ENCODE measurements around the gene GRM8. TPM values are rescaled to one million over a fixed set of nuclear protein-coding genes. Genes with fewer than 3 reads are reported as not detected.

The GRM8 gene
- total RNA-seq, 1 experiment from 2014 or later = 1.8 TPM

GRCh38 chr7:126557271-126557670 is 695.5 kb downstream of the GRM8 start:
- no peak overlapping the region for H2AFZ ChIP-seq (ENCODE audit: low read length)
- no peak overlapping the region for H4K91ac ChIP-seq (ENCODE audit: insufficient read length, low read depth, low read length)
- H3K18ac ChIP-seq (ENCODE audit: insufficient read length, low read depth, low read length) = no peak overlapping the region
- no peak overlapping the region for H3K27ac ChIP-seq (ENCODE audit: insufficient read length, low read depth, low read length)
- Mint-ChIP-seq H3K9me3 (no peaks in the 10 kb centered on the region), H3K27me3 (ENCODE audit: low read depth) (no peaks in the 10 kb centered on the region), H3K27ac (no peak overlapping the region), H3K4me3 (no peak overlapping the region), H3K4me1 (no peaks in the 10 kb centered on the region), H3K36me3 (ENCODE audit: insufficient read depth in 1 of 3, low read depth in 3 of 3) (no peaks in the 10 kb centered on the region)
- no peaks in the 10 kb centered on the region for H3K9me3 ChIP-seq (ENCODE audit: control insufficient read depth, low read depth, low read length)
- no peaks in the 10 kb centered on the region for H3K4me1 ChIP-seq (ENCODE audit: insufficient read depth, low read length)
- no peak overlapping the region for H4K5ac ChIP-seq (ENCODE audit: insufficient read length, low read depth, low read length)
- H3T11ph ChIP-seq (ENCODE audit: low read length) = no peak overlapping the region
- no CpG with 5 or more reads among the region's 4 CpGs for WGBS (ENCODE audit: extremely low coverage, insufficient read length, low lambda C conversion rate)
- no peak overlapping the region for H2BK12ac ChIP-seq (ENCODE audit: insufficient read length, low read depth, low read length)
- TF ChIP-seq CTCF (conservative IDR thresholded peaks at IDR 0.05) = no peak
- no peak overlapping the region for H2BK120ac ChIP-seq (ENCODE audit: low read depth, low read length, poor library complexity, severe bottlenecking)
- H2BK15ac ChIP-seq (ENCODE audit: low read depth, low read length) = no peak overlapping the region
- no peaks in the 10 kb centered on the region for H3K79me2 ChIP-seq (ENCODE audit: insufficient read depth, low read length)
- H4K8ac ChIP-seq (replicated peaks; ENCODE audit: insufficient read length, low read depth, low read length) = no peak overlapping the region
- no peak for DNase-seq
- H2BK5ac ChIP-seq (ENCODE audit: insufficient read length, low read length) = no peak overlapping the region
- no peak overlapping the region for H3K9ac ChIP-seq (ENCODE audit: extremely low read depth, insufficient read length, low read length)
- no peak overlapping the region for H3K23ac ChIP-seq (ENCODE audit: insufficient read length, low read depth, low read length)
- no peaks in the 10 kb centered on the region for H3K23me2 ChIP-seq (ENCODE audit: insufficient read length, low read depth, low read length, poor library complexity, severe bottlenecking)
- no peak overlapping the region for H3K56ac ChIP-seq (ENCODE audit: insufficient read length, low read depth, low read length)
- H2AK5ac ChIP-seq (ENCODE audit: insufficient read length, low read length) = no peak overlapping the region
- H4K20me1 ChIP-seq (ENCODE audit: control insufficient read depth, insufficient read depth, insufficient read length) = no peaks in the 10 kb centered on the region
- no peak overlapping the region for H3K4me2 ChIP-seq (ENCODE audit: insufficient read depth, insufficient read length, low read length)
- no peaks in the 10 kb centered on the region for H3K27me3 ChIP-seq (ENCODE audit: insufficient read depth, low read length)
- H2BK20ac ChIP-seq (ENCODE audit: low read depth, low read length, poor library complexity, severe bottlenecking) = no peak overlapping the region
- H3K4ac ChIP-seq (ENCODE audit: low read depth, low read length) = no peak overlapping the region
- no peaks in the 10 kb centered on the region for H3K79me1 ChIP-seq (ENCODE audit: insufficient read depth, low read depth, low read length, poor library complexity, severe bottlenecking)
- H3K14ac ChIP-seq (ENCODE audit: insufficient read depth, low read length) = no peak overlapping the region

Data from H9 (cell line).